Fibroblast of skin of left biceps (primary cell): ENCODE results near the gene FXYD2.

ENCODE experiments used
- DNase-seq, 2 experiments: peaks; one replicate each; pipeline ENCODE4 v3.0.0-alpha.2; 2013; ENCODE audit warnings: low read depth in 2 of 2

FXYD2 gene

DNA sequence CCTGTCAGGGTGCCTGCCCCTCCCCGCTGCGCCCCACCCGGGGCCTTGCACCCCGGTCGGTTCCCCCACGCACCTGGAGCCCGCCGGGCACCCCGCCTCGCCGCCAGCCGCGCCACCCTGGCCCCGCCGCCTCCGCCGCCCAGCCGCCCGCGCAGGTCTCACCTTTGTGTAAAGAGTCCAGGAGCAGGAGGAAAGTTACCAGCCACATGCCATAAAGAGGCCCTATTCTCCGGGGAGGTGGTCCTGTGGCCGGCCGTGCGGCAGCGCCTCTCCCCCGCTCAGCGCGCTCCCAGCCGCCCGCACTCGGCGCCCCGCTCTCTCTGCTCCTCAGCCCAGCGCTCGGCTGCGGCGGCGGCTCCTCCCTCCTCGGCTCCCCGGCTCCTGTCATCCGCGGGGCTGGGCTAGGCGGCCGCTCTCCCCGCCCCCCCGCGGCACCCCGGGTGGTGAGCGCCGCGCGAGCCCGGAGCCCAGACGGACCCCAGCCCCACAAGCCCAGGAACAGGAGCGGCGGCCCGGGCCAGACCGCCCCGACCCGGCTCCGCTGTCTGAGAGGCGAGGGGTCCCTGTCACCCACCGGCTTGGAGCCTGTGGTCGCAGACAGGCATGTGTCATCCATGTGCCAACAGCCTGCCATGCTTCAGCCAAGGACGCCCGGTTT, 27.5 kb downstream of the FXYD2 start, which contains the start of gene DSCAML1:
Gene DSCAML1 (minus strand): TSS at position 345 of the 658 bp plus-strand sequence. CDS start 137 bp downstream, at position 208.
- DNase-seq, result no peak

GRCh38 chr11:117796456-117796871, 28.1 kb downstream of the FXYD2 start:
- DNase-seq, result no peak

- no peak for DNase-seq
Measured at GRCh38 chr11:117795638-117796455, 28.7 kb downstream of the FXYD2 start.

DNA sequence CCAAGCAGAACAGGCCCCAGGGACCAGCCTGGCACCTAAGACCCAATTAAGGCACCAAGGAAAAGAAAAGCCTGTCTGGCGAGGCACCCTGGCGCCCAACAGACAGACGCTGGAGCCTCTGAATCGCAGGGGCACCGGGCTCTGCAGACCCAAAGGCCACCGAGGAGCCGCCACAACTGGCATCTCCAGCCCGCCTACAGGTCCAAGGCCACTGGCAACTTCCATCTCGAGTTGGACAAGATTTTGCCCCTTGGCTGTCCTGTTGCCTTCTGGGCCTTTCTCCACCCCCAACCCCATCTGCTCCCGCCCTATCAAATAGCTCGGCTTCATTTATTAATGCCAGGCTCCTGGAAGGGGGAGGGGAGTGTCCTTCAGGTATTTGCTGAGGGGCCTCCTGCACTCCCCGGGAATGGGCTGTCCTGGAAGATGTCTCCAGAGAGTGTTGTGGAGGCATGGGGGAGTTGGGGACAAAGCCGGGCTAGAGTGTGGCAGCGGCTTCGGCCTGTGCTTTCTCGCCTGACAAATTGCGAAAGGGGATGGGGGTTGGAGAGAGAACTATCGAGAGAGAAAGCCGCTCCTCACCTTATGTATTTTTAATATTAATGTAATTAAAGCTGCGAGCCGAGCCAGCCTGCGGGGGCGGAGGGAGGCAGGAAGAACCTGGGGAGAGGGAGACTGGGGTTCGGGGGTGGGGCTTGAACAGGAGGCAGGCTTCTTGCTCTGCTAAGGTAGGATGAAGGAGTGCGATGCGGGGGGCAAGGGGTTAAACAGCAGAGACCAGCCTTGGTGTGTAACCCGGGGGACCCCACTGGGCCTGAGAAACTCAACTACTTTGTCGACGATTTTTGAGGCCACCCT, 29.5 kb downstream of the FXYD2 start:
- DNase-seq, result no peak

DNA sequence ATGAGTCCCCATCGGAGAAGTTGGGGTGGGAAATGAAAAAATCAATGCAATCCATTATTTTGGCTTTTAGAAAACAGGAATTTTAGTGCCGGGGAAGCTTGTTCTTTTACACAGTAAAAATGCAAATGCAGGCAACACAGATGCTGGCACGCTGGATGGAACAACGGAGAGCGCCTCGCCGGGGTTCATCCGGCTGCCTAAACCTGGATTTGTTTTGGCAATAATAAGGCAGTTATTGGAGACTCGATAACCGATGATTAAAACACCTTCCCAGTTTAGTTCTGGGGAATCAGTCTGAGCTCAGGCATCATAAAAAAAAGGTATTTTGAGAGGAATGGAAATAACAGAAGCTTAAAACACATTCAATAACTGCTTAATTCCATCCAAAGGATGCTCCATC, 30.4 kb downstream of the FXYD2 start:
- no peak for DNase-seq

GRCh38 chr11:117793583-117793982, 31.0 kb downstream of the FXYD2 start:
- DNase-seq, result no peak

- no peak for DNase-seq
Measured at GRCh38 chr11:117792992-117793391, 31.6 kb downstream of the FXYD2 start.

DNA sequence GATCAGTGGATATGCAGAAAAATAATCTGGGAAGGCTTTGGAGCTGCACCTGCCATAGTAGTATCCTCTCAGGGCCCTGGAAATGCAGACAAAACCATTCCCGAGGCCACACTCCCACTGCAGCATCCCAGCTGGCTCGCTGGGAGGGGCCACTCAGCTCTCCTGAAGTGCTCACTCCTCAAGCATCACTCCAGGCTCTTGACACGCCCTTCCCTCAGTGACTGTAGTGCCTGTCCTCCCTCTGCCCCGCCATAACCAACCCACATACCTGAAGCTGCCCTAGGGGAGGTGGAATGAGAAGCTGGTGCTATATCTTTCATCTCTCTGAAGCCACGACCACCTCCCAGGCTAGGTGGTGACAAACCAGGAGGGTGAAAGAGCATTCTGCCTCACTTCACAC, 32.3 kb downstream of the FXYD2 start:
- DNase-seq, result no peak

DNA sequence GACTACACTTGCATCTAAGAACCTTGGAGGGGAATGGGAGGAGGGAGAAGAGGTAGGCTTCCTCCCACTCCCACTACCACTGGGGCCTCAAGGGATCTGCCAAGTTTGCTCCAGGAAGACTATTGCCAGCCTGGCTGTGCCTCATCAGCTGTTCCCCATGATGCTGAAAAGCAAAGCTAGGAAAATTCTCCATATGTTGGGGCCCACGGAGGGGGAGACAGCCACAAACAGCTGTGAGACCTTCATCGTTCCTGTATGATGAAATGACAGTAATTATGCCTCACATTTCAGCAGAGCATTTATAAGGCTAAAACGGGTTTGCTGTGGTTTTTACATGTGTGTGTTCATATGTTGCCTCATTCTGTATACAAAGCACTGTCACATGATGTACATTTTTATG, 34.3 kb downstream of the FXYD2 start:
- DNase-seq, result no peak

DNA sequence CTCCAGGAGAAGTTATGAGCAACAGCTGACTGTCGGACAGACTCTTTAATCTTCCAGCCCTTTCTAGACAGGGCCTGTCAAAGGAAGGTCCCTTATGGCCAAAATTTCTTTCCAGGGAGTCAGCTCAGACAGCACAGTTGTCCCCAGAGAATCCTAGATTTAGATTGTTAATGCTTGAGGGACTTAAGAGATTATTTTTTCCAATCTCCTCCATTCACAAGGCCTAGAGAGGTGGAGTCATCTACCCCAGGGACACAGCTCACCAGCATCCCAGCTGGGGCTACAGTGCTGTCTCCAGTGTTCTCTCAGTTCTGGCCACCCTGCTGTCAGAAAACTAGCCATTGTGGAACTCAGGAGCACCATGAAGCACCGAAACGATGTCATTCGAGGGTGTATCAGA, 35.3 kb downstream of the FXYD2 start:
- no peak for DNase-seq

- DNase-seq, result no peak
Measured at GRCh38 chr11:117786135-117786870, 38.2 kb downstream of the FXYD2 start.

DNA sequence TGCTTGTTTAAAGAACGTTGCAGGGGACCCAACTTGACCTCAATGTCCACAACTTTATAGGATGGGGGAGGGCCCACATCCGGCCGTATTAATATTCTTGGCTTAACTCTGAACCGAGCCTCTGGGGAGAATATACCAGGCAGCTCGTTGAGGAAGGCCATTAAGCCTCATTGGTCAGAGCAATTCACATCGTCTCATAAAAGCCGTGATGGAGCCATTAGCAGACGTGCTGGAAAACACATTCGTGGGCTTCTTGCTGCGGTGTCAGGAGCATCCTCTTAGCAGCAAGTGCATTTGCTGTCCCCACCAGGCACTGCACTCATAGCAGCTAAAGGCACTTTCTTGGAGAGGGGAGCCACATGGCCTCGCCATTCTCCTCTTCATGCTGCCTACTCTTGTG, 42.4 kb downstream of the FXYD2 start:
- no peak for DNase-seq

GRCh38 chr11:117781627-117782026, 42.9 kb downstream of the FXYD2 start:
- DNase-seq, result no peak

DNA sequence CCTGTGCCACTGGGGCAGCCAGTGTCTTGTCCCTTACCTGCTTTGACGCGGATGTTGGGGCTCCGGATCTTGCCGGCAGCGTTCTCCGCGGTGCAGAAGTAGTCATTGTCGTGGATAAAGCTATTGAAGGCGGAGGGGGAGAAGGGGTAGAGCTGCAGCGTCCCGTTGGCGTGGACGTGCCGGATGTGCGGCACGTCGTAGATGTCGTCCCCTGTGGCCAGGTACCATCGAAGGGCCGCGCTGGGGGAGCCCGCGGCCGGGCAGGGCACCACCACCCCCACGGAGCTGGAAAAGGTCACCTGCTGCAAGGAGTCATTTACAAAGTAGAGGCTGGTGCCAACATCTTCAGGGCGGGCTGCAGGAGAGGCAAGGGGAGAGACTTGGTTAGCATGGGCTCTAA, 44.1 kb downstream of the FXYD2 start:
- DNase-seq, result no peak

- DNase-seq, result no peak
Measured at GRCh38 chr11:117774553-117774952, 50.0 kb downstream of the FXYD2 start.

DNA sequence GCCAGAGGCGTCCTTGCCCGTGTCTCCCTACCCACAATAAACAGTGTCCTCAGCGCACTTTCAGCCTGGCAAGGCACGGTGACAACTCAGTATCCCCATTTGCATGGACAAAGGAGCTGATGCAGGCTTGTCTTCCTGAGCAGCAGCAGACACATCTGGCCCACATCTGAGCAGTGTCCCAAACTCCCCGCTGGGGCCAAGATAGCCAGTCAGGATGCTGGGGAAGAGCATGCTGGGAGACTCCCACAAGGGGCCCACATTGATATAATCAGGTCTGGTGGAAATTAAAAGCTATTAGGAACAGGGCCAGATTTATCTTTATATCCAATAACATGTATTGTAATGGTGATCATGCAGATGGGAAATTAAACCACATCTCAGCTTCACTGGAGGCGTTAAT, 52.2 kb downstream of the FXYD2 start:
- DNase-seq, result no peak

GRCh38 chr11:117771841-117772240, 52.7 kb downstream of the FXYD2 start:
- no peak for DNase-seq

- DNase-seq, result no peak
Measured at GRCh38 chr11:117771197-117771596, 53.3 kb downstream of the FXYD2 start.

DNA sequence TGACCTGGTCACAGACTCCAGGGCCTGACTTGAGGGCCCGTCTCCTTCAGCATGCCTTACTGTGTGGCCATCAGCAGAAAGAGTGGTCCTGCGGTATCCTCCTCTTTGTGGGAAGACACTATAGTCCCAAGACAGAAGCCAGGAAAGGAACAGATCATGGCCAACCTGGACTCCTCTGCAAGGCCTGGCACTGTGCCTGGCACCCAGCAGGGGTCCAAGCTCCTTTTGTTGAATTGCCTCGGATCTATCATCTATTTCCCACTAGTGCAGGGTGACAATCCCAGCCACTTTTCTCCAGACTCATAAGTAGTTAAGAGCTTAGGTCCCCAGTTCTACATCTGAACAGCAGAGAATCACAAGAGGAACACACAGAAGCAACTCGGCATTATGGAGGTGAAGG, 54.5 kb downstream of the FXYD2 start:
- no peak for DNase-seq
